Trophoblast cell (in vitro differentiated cells and primary cell): ENCODE measurements around the gene ARHGAP45.
A peak's percentile ranks its signal among the peaks of the same experiment; 100 is the strongest.

Experiments
- DNase-seq, 2 donors: peaks; one replicate each; pipeline ENCODE4 v3.0.0-alpha.2; 2016
- H2AFZ ChIP-seq: 2 replicates; pipeline ENCODE4 v1.6.1; 2013; ENCODE audit warnings: low read length, moderate library complexity, mild to moderate bottlenecking; ENCODE audit not compliant: insufficient read depth, poor library complexity
- H2AK5ac ChIP-seq: 2 replicates; pipeline ENCODE4 v1.6.1; 2013; ENCODE audit warnings: mild to moderate bottlenecking, low read length
- H2BK120ac ChIP-seq: 2 replicates; pipeline ENCODE4 v1.6.1; 2013; ENCODE audit warnings: low read length, mild to moderate bottlenecking, moderate library complexity; ENCODE audit not compliant: insufficient read depth, poor library complexity
- H2BK12ac ChIP-seq: 2 replicates; pipeline ENCODE4 v1.6.1; 2013; ENCODE audit warnings: mild to moderate bottlenecking, low read length, moderate library complexity
- H2BK5ac ChIP-seq: 2 replicates; pipeline ENCODE4 v1.6.1; 2013; ENCODE audit warnings: low read length, low read depth, moderate library complexity, mild to moderate bottlenecking; ENCODE audit not compliant: poor library complexity
- H3K14ac ChIP-seq: 2 replicates; pipeline ENCODE4 v1.6.1; 2013; ENCODE audit warnings: mild to moderate bottlenecking, low read length
- H3K18ac ChIP-seq: 2 replicates; pipeline ENCODE4 v1.6.1; 2013; ENCODE audit warnings: mild to moderate bottlenecking, low read length
- H3K23ac ChIP-seq: 2 replicates; pipeline ENCODE4 v1.6.1; 2013; ENCODE audit warnings: low read length
- H3K27ac ChIP-seq: 2 replicates; pipeline ENCODE4 v1.5.1; 2013; ENCODE audit warnings: low read depth, mild to moderate bottlenecking, inconsistent platforms, low read length, moderate library complexity
- H3K27me3 ChIP-seq: 2 replicates; pipeline ENCODE4 v1.6.1; 2013; ENCODE audit warnings: inconsistent platforms, mild to moderate bottlenecking, low read length, moderate library complexity; ENCODE audit not compliant: insufficient read depth
- H3K36me3 ChIP-seq, 2 experiments: 1 replicate in 1 of 2; 2 replicates in 1 of 2; pipeline ENCODE4 v1.6.1; 2013; ENCODE audit warnings: low read length in 2 of 2, mild to moderate bottlenecking in 2 of 2, moderate library complexity in 1 of 2; ENCODE audit not compliant: insufficient read depth in 2 of 2, control insufficient read depth in 1 of 2
- H3K4ac ChIP-seq: 2 replicates; pipeline ENCODE4 v1.6.1; 2013; ENCODE audit warnings: low read depth, mild to moderate bottlenecking, low read length, moderate library complexity
- H3K4me1 ChIP-seq, 2 experiments: 1 replicate in 1 of 2; 2 replicates in 1 of 2; pipeline ENCODE4 v1.6.1; 2013; ENCODE audit warnings: low read length in 2 of 2, mild to moderate bottlenecking in 2 of 2, moderate library complexity in 1 of 2; ENCODE audit not compliant: insufficient read depth in 2 of 2, control insufficient read depth in 1 of 2
- H3K4me2 ChIP-seq: 2 replicates; pipeline ENCODE4 v1.6.1; 2013; ENCODE audit warnings: inconsistent platforms, mild to moderate bottlenecking, low read length, moderate library complexity
- H3K4me3 ChIP-seq: 2 replicates; pipeline ENCODE4 v1.5.1; 2013; ENCODE audit warnings: mild to moderate bottlenecking, low read depth, low read length, inconsistent platforms
- H3K79me1 ChIP-seq: one replicate; pipeline ENCODE4 v1.6.1; 2013; ENCODE audit warnings: low read length
- H3K79me2 ChIP-seq: 2 replicates; pipeline ENCODE4 v1.6.1; 2013; ENCODE audit warnings: low read length, mild to moderate bottlenecking; ENCODE audit not compliant: control insufficient read depth, insufficient read depth, poor library complexity
- H3K9ac ChIP-seq: 2 replicates; pipeline ENCODE4 v1.6.1; 2013; ENCODE audit warnings: mild to moderate bottlenecking, low read length
- H3K9me3 ChIP-seq: 2 replicates; pipeline ENCODE4 v1.6.1; 2013; ENCODE audit warnings: low read depth, mild to moderate bottlenecking, control low read depth, inconsistent platforms, low read length; ENCODE audit not compliant: insufficient read depth
- H4K12ac ChIP-seq: 2 replicates; pipeline ENCODE4 v1.6.1; 2013; ENCODE audit warnings: low read depth, mild to moderate bottlenecking, low read length, moderate library complexity
- H4K8ac ChIP-seq: 2 replicates; pipeline ENCODE4 v1.6.1; 2013; ENCODE audit warnings: low read depth, mild to moderate bottlenecking, low read length, moderate library complexity
- H4K91ac ChIP-seq: one replicate; pipeline ENCODE4 v1.6.1; 2013; ENCODE audit warnings: low read depth, mild to moderate bottlenecking, low read length, moderate library complexity
- WGBS: extraction: QIAGEN DNeasy Blood & Tissue Kit; methylation state at CpG from one replicate; pipeline ENCODE4 v1.1.7; 2013; ENCODE audit warnings: missing lambda C conversion rate; ENCODE audit not compliant: insufficient read length, insufficient coverage; ENCODE audit errors: extremely low coverage; 5-methylcytosine and 5-hydroxymethylcytosine counted together

ARHGAP45 gene

GRCh38 chr19:1069009-1069779 is 2.2 kb downstream of the ARHGAP45 start:
- no peak overlapping the region for H2BK5ac ChIP-seq
- no peak overlapping the region for H2BK120ac ChIP-seq
- peak in 1 of 2 donors; percentile 36 for DNase-seq
- H3K4me1 ChIP-seq, result peaks cover 34 to 36% of the 10 kb centered on the region in 2 experiments
- H3K4me2 ChIP-seq, result no peak overlapping the region
- no peak overlapping the region for H3K27ac ChIP-seq
- H2AK5ac ChIP-seq, result no peak overlapping the region
- peaks cover 2% of the 10 kb centered on the region for H3K9me3 ChIP-seq
- H3K4me3 ChIP-seq, result no peak overlapping the region
- H3K27me3 ChIP-seq, result peaks cover 11% of the 10 kb centered on the region
- H3K18ac ChIP-seq, result no peak overlapping the region
- H2AFZ ChIP-seq, result no peak overlapping the region
- no peak overlapping the region for H4K8ac ChIP-seq
- H3K79me2 ChIP-seq, result no peaks in the 10 kb centered on the region
- H3K4ac ChIP-seq, result no peak overlapping the region
- no peak overlapping the region for H3K9ac ChIP-seq
- H3K79me1 ChIP-seq, result peaks cover 18% of the 10 kb centered on the region
- no peak overlapping the region for H3K14ac ChIP-seq
- no peak overlapping the region for H3K23ac ChIP-seq
- no peak overlapping the region for H2BK12ac ChIP-seq
- H4K91ac ChIP-seq, result no peak overlapping the region
- WGBS, result no CpG with 5 or more reads among the region's 25 CpGs
- H4K12ac ChIP-seq, result no peak overlapping the region
- no peaks in the 10 kb centered on the region for H3K36me3 ChIP-seq

- no peaks in the 10 kb centered on the region for H3K36me3 ChIP-seq
- H2BK120ac ChIP-seq, result no peak overlapping the region
- no peak overlapping the region for H3K18ac ChIP-seq
- H3K4me3 ChIP-seq, result no peak overlapping the region
- no peak for DNase-seq
- H2AK5ac ChIP-seq, result no peak overlapping the region
- H3K79me1 ChIP-seq, result peaks cover 10% of the 10 kb centered on the region
- no peak overlapping the region for H2BK12ac ChIP-seq
- H3K79me2 ChIP-seq, result no peaks in the 10 kb centered on the region
- no peak overlapping the region for H3K27ac ChIP-seq
- WGBS, result no CpG with 5 or more reads among the region's 21 CpGs
- peaks cover 24 to 27% of the 10 kb centered on the region in 2 experiments for H3K4me1 ChIP-seq
- H3K27me3 ChIP-seq, result peaks cover 11% of the 10 kb centered on the region
- no peak overlapping the region for H3K4ac ChIP-seq
- H3K9me3 ChIP-seq, result peaks cover 2% of the 10 kb centered on the region
- no peak overlapping the region for H2AFZ ChIP-seq
- H3K23ac ChIP-seq, result no peak overlapping the region
- peak overlapping the region; percentile 55 for H3K4me2 ChIP-seq
- no peak overlapping the region for H4K8ac ChIP-seq
- H3K14ac ChIP-seq, result no peak overlapping the region
- H4K12ac ChIP-seq, result no peak overlapping the region
- no peak overlapping the region for H2BK5ac ChIP-seq
- no peak overlapping the region for H3K9ac ChIP-seq
- H4K91ac ChIP-seq, result no peak overlapping the region
These were observed 3.6 kb downstream of the ARHGAP45 start for GRCh38 chr19:1070576-1070930.

- no peak overlapping the region for H3K27ac ChIP-seq
- H2AFZ ChIP-seq, result no peak overlapping the region
- no peak overlapping the region for H3K23ac ChIP-seq
- H3K4me2 ChIP-seq, result peak overlapping the region; percentile 55
- H2AK5ac ChIP-seq, result no peak overlapping the region
- H3K9ac ChIP-seq, result no peak overlapping the region
- H3K4me1 ChIP-seq, result peaks cover 19 to 22% of the 10 kb centered on the region in 2 experiments
- no peak for DNase-seq
- no peak overlapping the region for H2BK120ac ChIP-seq
- no peaks in the 10 kb centered on the region for H3K36me3 ChIP-seq
- no peak overlapping the region for H4K8ac ChIP-seq
- no peak overlapping the region for H4K12ac ChIP-seq
- H3K27me3 ChIP-seq, result peaks cover 11% of the 10 kb centered on the region
- no peak overlapping the region for H4K91ac ChIP-seq
- H3K9me3 ChIP-seq, result peaks cover 2% of the 10 kb centered on the region
- H3K4me3 ChIP-seq, result peak overlapping the region; percentile 30
- no peak overlapping the region for H2BK5ac ChIP-seq
- no CpG with 5 or more reads among the region's 99 CpGs for WGBS
- H3K14ac ChIP-seq, result no peak overlapping the region
- H3K79me1 ChIP-seq, result peaks cover 7% of the 10 kb centered on the region
- no peak overlapping the region for H3K18ac ChIP-seq
- H2BK12ac ChIP-seq, result no peak overlapping the region
- H3K79me2 ChIP-seq, result no peaks in the 10 kb centered on the region
- H3K4ac ChIP-seq, result no peak overlapping the region
These were observed 4.2 kb downstream of the ARHGAP45 start for GRCh38 chr19:1070931-1071791.

GRCh38 chr19:1072371-1073015 is 5.5 kb downstream of the ARHGAP45 start:
- Histone ChIP-seq H4K12ac (no peak overlapping the region), H3K18ac (no peak overlapping the region), H4K91ac (no peak overlapping the region), H3K4me3 (no peak overlapping the region), H3K9me3 (peaks cover 2% of the 10 kb centered on the region), H3K4me2 (no peak overlapping the region), H3K4me1 (peaks cover 7 to 8% of the 10 kb centered on the region in 2 experiments), H2AK5ac (no peak overlapping the region), H3K27ac (no peak overlapping the region), H2BK120ac (no peak overlapping the region), H2BK5ac (no peak overlapping the region), H3K79me1 (no peaks in the 10 kb centered on the region), H2BK12ac (no peak overlapping the region), H3K9ac (no peak overlapping the region), H2AFZ (no peak overlapping the region), H3K23ac (no peak overlapping the region), H3K79me2 (no peaks in the 10 kb centered on the region), H3K14ac (no peak overlapping the region), H3K4ac (no peak overlapping the region), H3K36me3 (no peaks in the 10 kb centered on the region), H4K8ac (no peak overlapping the region), H3K27me3 (peaks cover 11% of the 10 kb centered on the region)
- WGBS, result no CpG with 5 or more reads among the region's 11 CpGs
- no peak for DNase-seq
